MM.1S (cell line): Measurements from ENCODE around the gene PIK3C2A.

ENCODE experiments used
- EZH2 ChIP-seq: fragments of 300-600 bp; sonication (generic); optimal IDR thresholded peaks from 2 replicates; pipeline ENCODE3; 2017; ENCODE audit warnings: low read depth, mild to moderate bottlenecking, antibody characterized with exemption, low read length, mixed read lengths
- EZH2phosphoT487 ChIP-seq: fragments of 300-600 bp; sonication (generic); IDR thresholded peaks from 2 replicates; pipeline ENCODE4 v1.6.1; 2018; ENCODE audit warnings: antibody characterized with exemption, low read length
- TF ChIP-seq, protein P1 (sequence below): fragments of 300-600 bp; sonication (generic); IDR thresholded peaks from 2 replicates; pipeline ENCODE4 v1.5.1; 2016; ENCODE audit warnings: antibody characterized with exemption, low read length, mixed read lengths

- TF ChIP-seq, protein P1, sequence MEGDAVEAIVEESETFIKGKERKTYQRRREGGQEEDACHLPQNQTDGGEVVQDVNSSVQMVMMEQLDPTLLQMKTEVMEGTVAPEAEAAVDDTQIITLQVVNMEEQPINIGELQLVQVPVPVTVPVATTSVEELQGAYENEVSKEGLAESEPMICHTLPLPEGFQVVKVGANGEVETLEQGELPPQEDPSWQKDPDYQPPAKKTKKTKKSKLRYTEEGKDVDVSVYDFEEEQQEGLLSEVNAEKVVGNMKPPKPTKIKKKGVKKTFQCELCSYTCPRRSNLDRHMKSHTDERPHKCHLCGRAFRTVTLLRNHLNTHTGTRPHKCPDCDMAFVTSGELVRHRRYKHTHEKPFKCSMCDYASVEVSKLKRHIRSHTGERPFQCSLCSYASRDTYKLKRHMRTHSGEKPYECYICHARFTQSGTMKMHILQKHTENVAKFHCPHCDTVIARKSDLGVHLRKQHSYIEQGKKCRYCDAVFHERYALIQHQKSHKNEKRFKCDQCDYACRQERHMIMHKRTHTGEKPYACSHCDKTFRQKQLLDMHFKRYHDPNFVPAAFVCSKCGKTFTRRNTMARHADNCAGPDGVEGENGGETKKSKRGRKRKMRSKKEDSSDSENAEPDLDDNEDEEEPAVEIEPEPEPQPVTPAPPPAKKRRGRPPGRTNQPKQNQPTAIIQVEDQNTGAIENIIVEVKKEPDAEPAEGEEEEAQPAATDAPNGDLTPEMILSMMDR = no peak
- TF ChIP-seq EZH2 (no peak), EZH2phosphoT487 (no peak)
Observed at GRCh38 chr11:17238377-17238776, 30.6 kb upstream of the PIK3C2A start.
